Activated CD8-positive, alpha-beta memory T cell treated with anti-CD3 and anti-CD28 coated beads, Interleukin-2, amount 50 U/mL, for 24 hours (primary cell): ENCODE results near the gene EMX1.
"Not testable (repeated sequence)": the region's sequence is repeated elsewhere in the genome, so short reads cannot be mapped to it uniquely, and the experiment has no call there.

Experiments used
- DNase-seq: peaks from one replicate; pipeline ENCODE4 v3.0.0-alpha.2; 2020; ENCODE audit errors: extremely low read depth

EMX1 gene

DNA sequence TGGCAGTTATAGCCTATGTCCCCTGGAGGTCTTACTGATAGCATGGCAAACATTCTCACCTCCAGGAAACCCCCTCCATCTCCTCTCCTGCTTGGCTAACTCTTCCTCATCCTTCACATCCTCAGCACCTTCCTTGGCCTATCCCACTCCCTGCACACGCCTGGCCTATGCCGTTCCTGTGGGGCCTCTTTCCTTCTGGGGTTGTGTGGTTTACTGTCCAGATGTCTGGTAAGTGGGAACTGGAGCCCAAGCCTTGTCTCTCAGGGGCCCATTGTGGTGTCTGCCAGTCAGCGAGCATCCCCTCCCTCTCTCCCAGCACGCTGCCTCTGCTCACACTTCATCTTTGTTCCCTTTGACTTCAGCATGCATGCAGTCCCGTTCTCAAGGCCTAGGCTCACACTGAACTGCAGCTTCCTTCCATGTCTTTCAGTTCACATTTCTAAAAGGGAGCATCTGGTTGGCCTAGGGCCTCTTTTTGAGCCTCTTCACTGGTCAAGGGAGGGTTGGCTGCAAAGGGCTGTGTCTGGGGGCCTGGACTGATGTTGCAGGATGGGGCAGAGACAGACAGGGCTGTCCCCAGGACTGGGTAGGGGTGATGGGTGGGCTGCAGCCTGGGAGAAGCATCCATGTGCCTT is 17.0 kb upstream of the EMX1 start:
- no peak for DNase-seq

DNA sequence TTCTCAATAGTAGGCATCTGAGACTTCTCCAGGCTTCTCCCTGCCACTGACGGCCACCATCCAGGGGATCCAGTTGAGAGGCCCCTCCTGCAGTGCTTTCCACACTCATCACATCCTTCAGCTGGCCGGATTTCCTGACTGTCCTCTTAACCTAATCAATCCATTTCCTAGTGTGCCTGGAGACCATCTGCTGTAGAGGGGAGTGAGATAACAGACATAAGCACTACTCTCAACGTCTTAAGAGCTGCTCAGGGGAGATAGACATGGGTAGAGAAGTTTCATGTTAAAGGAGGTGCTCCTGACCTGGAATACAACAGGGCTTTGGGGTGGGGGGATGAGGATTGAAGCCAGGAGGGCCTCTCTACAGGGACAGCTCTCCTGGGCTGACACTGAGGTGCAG is 15.9 kb upstream of the EMX1 start:
- DNase-seq: no peak

GRCh38 chr2:72907369-72907768 is 9.9 kb upstream of the EMX1 start:
- DNase-seq: not testable (repeated sequence)

DNA sequence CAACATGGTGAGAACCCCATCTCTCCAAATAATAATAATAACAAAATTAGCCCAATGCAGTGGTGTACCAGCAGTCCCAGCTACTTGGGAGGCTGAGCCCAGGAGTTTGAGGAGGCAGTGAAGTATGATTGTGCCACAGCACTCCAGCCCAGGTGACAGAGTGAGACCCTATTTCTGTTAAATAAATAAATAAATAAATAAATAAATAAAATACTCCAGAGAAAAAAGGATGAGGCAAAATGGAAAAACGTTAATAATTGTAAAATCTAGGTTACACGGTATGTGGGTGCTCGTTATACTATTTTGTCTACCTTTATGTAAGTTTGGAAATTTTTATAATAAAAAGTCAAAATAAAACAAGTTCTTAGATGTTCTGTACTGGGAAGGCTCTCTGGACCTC is 8.6 kb upstream of the EMX1 start:
- no peak for DNase-seq

DNA sequence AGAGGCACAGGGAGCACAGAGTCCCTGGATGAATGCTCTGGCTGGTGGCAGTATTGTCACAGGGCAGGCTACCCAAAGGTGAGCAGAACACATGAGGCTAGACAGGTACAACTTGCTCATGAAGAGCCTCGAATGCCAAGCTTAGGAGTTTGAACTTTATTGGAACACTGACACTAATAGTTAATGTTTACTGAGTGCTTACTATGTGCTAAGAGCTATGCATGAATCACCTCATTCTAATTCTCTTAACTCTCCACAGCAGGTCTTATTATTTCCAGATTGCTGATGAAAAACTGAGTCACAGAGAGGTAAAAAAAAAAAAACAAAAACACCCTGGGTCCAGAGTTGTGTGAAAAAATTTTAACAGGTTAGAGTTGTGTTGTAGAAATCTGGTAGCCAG is 6.1 kb upstream of the EMX1 start:
- no peak for DNase-seq

- DNase-seq: no peak
These were observed 3.7 kb upstream of the EMX1 start for GRCh38 chr2:72913486-72914205.

DNA sequence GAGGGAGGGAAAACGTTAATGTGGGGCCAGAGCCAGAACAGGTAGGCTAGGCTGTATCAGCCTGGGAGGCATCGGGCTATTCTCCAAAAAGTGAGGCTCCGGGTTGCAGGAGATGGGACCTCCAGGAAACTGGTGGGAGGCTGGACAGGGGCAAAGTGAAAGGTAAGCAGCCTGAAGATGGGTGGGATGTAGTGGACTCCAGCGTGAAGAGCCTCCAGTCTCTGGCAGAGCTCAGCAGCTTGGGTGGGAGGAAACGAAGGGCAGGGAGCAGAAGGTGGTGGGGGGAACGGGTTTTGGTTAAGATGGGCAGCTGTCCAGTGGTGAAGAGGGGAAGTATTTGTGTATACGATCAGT is 3.1 kb upstream of the EMX1 start:
- no peak for DNase-seq

- no peak for DNase-seq
These were observed 2.6 kb upstream of the EMX1 start for GRCh38 chr2:72914589-72915319.

- DNase-seq: no peak
These were observed 1.9 kb upstream of the EMX1 start for GRCh38 chr2:72915320-72915906.

GRCh38 chr2:72915907-72916742 is 1.2 kb upstream of the EMX1 start:
- no peak for DNase-seq

DNA sequence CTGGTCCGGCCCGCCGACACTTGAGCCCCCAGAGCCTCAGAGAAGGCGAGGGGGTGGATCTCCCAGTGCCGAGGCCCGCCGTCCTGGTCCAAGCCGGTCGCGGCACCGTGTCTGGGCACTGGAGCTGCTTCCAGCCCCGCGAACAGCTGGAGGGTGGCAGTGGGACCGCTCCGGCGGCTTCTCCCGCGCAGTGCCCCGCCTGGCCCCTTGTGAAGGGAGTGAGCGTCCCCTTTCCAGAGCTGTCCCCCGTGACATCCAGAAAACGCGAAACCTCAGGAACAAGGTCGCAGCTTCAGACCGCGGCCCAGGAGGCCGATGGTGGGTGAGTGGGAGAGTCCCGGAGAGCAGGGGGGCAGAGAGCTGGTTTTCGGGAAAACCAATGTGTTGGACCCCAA is 579 bp upstream of the EMX1 start:
- no peak for DNase-seq

DNA sequence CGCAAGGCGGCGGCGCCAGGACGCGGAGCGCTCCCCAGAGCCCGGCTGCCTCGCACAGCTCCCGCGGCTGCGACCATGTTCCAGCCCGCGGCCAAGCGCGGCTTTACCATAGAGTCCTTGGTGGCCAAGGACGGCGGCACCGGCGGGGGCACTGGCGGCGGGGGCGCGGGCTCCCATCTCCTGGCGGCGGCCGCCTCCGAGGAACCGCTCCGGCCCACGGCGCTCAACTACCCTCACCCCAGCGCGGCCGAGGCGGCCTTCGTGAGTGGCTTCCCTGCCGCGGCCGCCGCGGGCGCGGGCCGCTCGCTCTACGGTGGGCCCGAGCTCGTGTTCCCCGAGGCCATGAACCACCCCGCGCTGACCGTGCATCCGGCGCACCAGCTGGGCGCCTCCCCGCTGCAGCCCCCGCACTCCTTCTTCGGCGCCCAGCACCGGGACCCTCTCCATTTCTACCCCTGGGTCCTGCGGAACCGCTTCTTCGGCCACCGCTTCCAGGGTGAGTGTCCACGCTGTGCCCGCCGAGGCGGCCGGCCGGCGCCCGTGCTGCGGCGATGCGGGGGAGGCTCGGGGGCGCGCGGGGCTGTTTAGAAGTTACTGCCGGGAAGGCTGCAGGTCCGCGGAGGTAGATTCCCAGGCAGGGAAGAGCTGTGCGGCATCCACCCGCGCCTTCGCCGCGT is 696 bp downstream of the EMX1 start:
- no peak for DNase-seq

GRCh38 chr2:72919414-72920317 is 2.3 kb downstream of the EMX1 start:
- DNase-seq: no peak

GRCh38 chr2:72920318-72921087 is 3.2 kb downstream of the EMX1 start:
- DNase-seq: no peak

DNA sequence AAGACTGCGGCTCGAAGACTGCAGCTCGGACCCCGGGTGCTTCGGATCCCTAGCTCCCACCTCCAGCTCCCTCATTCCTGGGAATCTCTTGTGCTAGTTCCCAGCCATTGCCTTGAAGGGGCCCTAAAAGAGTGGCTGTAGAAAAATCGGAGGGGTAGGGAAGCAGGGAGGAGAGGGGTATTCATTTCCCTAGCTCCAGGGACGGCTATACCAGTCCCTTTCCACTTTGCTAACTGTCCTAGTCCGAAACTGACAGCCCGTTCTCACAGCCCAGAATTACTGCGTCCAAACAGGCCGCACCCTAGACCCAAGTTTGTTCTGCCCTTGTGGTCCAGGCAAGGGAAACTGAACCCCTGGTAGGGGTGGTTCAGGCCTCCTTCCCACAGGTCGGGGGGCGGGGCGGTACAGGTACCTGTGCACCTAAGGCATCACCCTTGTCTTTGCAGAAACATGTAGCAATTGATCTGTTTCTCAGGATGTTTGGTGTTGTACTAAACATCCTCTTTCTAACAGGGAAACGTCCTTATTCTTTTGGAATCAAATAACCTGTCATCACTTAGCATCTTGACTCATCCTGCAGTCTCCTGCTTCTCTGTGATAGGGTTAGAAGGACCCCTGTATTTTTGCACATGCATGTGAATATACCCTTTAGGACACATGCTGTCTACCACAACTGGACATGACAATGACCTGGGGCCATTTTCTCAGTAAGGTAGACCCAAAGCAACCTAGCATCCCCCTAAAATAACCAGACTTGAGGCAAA is 4.0 kb downstream of the EMX1 start:
- no peak for DNase-seq

- DNase-seq: no peak
These were observed 4.5 kb downstream of the EMX1 start for GRCh38 chr2:72921853-72922252.

GRCh38 chr2:72923833-72924352 is 6.6 kb downstream of the EMX1 start:
- no peak for DNase-seq
